Stomach (tissue), 4 donors: Measurements from ENCODE around the gene KRT33B.

ENCODE experiments used
- CTCF ChIP-seq, 7 experiments: fragments of 450-650 bp in 4 of 7; fragments of 200-600 bp in 3 of 7; sonication (generic) in 3 of 7; IDR thresholded peaks; one replicate each; pipeline ENCODE4 v1.5.1; 2016 to 2019; ENCODE audit warnings: antibody characterized with exemption in 7 of 7, control low read depth in 2 of 7, mild to moderate bottlenecking in 1 of 7
- EP300 ChIP-seq: sonication (generic); formaldehyde crosslinking; IDR thresholded peaks from one replicate; pipeline ENCODE4 v1.6.1; 2017; ENCODE audit warnings: antibody characterized with exemption
- POLR2A ChIP-seq, 4 donors: fragments of 450-650 bp; IDR thresholded peaks; one replicate each; pipeline ENCODE4 v1.6.1; 2016; ENCODE audit warnings: antibody characterized with exemption in 4 of 4, control low read depth in 2 of 4, mild to moderate bottlenecking in 1 of 4, moderate library complexity in 1 of 4
- POLR2AphosphoS5 ChIP-seq, 3 donors: sonication (generic); formaldehyde crosslinking; IDR thresholded peaks; one replicate each; pipeline ENCODE4 v1.6.1; 2016; ENCODE audit warnings: antibody characterized with exemption in 3 of 3

- TF ChIP-seq POLR2A (IDR thresholded peaks at IDR 0.05) (no peak), CTCF (IDR thresholded peaks at IDR 0.05) (no peak), POLR2AphosphoS5 (IDR thresholded peaks at IDR 0.05) (no peak), EP300 (no peak)
Measured at GRCh38 chr17:41369023-41369422, 590 bp downstream of the KRT33B start.
